Measurements from ENCODE around the gene AFMID. TPM values are rescaled to one million over a fixed set of nuclear protein-coding genes. Genes with fewer than 3 reads are reported as not detected.

AFMID gene
- total and polyA plus RNA-seq, 2 of the 13 experiments (the other 11 are each of a cell fraction or from before 2014, with no cell fraction given): 249 to 270 TPM

DNA sequence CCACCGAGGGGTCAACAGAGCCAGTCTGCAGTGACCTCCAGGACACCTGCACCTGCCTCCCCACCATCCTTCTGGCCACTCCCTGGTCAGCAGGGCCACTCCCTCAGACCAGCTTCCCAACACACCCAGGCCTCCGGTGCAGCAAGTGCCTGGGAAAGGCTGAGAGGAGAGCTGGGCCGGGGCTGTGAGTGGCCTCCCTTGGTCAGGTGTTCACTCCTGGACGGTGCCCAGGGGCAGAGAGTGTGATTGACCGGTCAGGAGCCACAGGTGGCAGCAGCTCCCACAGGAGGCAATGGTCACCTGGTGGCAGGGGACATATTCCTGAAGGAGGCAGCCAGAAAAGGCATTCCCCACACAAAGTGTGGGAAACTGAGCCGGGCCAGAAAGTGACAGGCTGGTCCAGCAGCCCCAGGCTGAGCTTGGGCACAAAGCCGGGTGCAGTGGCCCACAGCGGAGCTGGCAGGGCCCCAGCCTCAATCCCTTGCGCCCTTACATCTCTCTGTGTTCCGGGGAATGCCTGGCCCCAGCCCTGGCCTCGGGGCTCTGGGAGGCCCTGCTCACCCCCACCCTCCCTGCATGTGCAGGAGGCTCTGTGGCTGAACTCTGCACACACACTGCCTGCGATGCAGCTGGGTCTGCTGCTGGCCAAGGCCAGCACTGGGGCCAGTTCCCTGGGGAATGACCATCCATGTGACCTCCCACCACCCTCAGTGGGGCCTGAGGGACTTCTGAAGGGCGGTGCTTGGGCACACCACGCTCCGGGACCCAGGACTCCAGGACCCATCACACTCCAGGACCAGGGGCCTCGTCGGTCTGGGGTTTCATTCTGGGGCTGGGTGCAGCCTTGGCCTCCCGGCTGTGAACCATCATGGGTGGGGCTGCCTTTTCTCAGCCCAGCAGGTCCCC, 42.2 kb upstream of the AFMID start (continued):
- TF ChIP-seq NR2F6 (IDR thresholded peaks at IDR 0.05): no peak
- peak; percentile 75 for TF ChIP-seq NR2F6 (CRISPR knock-in tag; IDR thresholded peaks at IDR 0.05)
- peak; percentile 85 for TF ChIP-seq MYC (CRISPR knock-in tag; IDR thresholded peaks at IDR 0.05; ENCODE audit: borderline replicate concordance)
- TF ChIP-seq ZFP90 (CRISPR knock-in tag; IDR thresholded peaks at IDR 0.05; ENCODE audit: borderline replicate concordance): 0 out of 2 replicates have a peak, but pooled peaks have one; percentile 17
- peak; percentile 63; the same call in 1 of the 2 replicates for TF ChIP-seq BRCA1 (CRISPR knock-in tag; IDR thresholded peaks at IDR 0.05)
- TF ChIP-seq ZNF225 (CRISPR knock-in tag; IDR thresholded peaks at IDR 0.05): no peak; the same call in 1 of the 2 replicates
- TF ChIP-seq FOSL2 (CRISPR knock-in tag; IDR thresholded peaks at IDR 0.05): no peak
- TF ChIP-seq CEBPB (IDR thresholded peaks at IDR 0.05; ENCODE audit: borderline replicate concordance, low read depth, low read length): no peak
- TF ChIP-seq, protein P1, sequence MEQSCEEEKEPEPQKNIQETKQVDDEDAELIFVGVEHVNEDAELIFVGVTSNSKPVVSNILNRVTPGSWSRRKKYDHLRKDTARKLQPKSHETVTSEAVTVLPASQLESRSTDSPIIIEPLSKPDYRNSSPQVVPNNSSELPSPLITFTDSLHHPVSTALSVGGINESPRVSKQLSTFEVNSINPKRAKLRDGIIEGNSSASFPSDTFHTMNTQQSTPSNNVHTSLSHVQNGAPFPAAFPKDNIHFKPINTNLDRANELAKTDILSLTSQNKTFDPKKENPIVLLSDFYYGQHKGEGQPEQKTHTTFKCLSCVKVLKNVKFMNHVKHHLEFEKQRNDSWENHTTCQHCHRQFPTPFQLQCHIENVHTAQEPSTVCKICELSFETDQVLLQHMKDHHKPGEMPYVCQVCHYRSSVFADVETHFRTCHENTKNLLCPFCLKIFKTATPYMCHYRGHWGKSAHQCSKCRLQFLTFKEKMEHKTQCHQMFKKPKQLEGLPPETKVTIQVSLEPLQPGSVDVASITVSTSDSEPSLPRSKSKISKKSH (CRISPR knock-in tag; IDR thresholded peaks at IDR 0.05; ENCODE audit: borderline replicate concordance): no peak
- no peak for TF ChIP-seq TBX3 (IDR thresholded peaks at IDR 0.05; ENCODE audit: borderline replicate concordance)
- TF ChIP-seq, protein P2, sequence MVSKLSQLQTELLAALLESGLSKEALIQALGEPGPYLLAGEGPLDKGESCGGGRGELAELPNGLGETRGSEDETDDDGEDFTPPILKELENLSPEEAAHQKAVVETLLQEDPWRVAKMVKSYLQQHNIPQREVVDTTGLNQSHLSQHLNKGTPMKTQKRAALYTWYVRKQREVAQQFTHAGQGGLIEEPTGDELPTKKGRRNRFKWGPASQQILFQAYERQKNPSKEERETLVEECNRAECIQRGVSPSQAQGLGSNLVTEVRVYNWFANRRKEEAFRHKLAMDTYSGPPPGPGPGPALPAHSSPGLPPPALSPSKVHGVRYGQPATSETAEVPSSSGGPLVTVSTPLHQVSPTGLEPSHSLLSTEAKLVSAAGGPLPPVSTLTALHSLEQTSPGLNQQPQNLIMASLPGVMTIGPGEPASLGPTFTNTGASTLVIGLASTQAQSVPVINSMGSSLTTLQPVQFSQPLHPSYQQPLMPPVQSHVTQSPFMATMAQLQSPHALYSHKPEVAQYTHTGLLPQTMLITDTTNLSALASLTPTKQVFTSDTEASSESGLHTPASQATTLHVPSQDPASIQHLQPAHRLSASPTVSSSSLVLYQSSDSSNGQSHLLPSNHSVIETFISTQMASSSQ (IDR thresholded peaks at IDR 0.05; ENCODE audit: low read depth): no peak
- TF ChIP-seq, protein P2 (CRISPR knock-in tag; IDR thresholded peaks at IDR 0.05; ENCODE audit: borderline replicate concordance): 0 out of 2 replicates have a peak, but pooled peaks have one; percentile 16
- peak; percentile 99 for TF ChIP-seq ZNF296 (CRISPR knock-in tag; conservative IDR thresholded peaks at IDR 0.05)
- TF ChIP-seq ELF3 (CRISPR knock-in tag; IDR thresholded peaks at IDR 0.05): peak; percentile 59
- no peak for TF ChIP-seq SRSF9 (IDR thresholded peaks at IDR 0.05; ENCODE audit: borderline replicate concordance, insufficient read depth, low read depth, low read length, poor library complexity, severe bottlenecking)
- peak; percentile 13; the same call in 1 of the 2 replicates for TF ChIP-seq WIZ (CRISPR knock-in tag; IDR thresholded peaks at IDR 0.05)
- no peak for TF ChIP-seq ZKSCAN8 (CRISPR knock-in tag; IDR thresholded peaks at IDR 0.05; ENCODE audit: borderline replicate concordance)
- no peak for TF ChIP-seq KDM5A (IDR thresholded peaks at IDR 0.05; ENCODE audit: borderline replicate concordance, low read length)
- TF ChIP-seq ATM (IDR thresholded peaks at IDR 0.05; ENCODE audit: borderline replicate concordance): no peak
- no peak for TF ChIP-seq GABPA (IDR thresholded peaks at IDR 0.05; ENCODE audit: low read depth, low read length)
- no peak for TF ChIP-seq GABPA (CRISPR knock-in tag; IDR thresholded peaks at IDR 0.05; ENCODE audit: low read depth)
- TF ChIP-seq FOXK2 (IDR thresholded peaks at IDR 0.05): no peak
- no peak for TF ChIP-seq ZNF3 (CRISPR knock-in tag; IDR thresholded peaks at IDR 0.05)
- TF ChIP-seq TBP (CRISPR knock-in tag; IDR thresholded peaks at IDR 0.05): no peak
- TF ChIP-seq, protein P3, sequence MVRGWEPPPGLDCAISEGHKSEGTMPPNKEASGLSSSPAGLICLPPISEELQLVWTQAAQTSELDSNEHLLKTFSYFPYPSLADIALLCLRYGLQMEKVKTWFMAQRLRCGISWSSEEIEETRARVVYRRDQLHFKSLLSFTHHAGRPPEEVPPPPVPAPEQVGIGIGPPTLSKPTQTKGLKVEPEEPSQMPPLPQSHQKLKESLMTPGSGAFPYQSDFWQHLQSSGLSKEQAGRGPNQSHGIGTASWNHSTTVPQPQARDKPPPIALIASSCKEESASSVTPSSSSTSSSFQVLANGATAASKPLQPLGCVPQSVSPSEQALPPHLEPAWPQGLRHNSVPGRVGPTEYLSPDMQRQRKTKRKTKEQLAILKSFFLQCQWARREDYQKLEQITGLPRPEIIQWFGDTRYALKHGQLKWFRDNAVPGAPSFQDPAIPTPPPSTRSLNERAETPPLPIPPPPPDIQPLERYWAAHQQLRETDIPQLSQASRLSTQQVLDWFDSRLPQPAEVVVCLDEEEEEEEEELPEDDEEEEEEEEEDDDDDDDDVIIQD (CRISPR knock-in tag; IDR thresholded peaks at IDR 0.05; ENCODE audit: low read depth): peak; percentile 24; the same call in 1 of the 2 replicates

All from HepG2 (cell line).